ENCODE results near the gene BCL2A1.
"Not testable (repeated sequence)": the region's sequence is repeated elsewhere in the genome, so short reads cannot be mapped to it uniquely, and the experiment has no call there.

The BCL2A1 gene

GRCh38 chr15:80011596-80011995, 40.6 kb upstream of the BCL2A1 start:
- DNase-seq (ENCODE audit: low read depth), result no peak
- no peak for TF ChIP-seq CTCF (conservative IDR thresholded peaks at IDR 0.05; ENCODE audit: low read depth, low read length)
- H3K4me3 ChIP-seq (ENCODE audit: low read depth, low read length), result no peak overlapping the region

- not testable (repeated sequence) for H3K4me3 ChIP-seq (ENCODE audit: low read depth, low read length)
- peak; percentile 28 for DNase-seq (ENCODE audit: low read depth)
These were observed 40.1 kb upstream of the BCL2A1 start for GRCh38 chr15:80011041-80011523.

DNA sequence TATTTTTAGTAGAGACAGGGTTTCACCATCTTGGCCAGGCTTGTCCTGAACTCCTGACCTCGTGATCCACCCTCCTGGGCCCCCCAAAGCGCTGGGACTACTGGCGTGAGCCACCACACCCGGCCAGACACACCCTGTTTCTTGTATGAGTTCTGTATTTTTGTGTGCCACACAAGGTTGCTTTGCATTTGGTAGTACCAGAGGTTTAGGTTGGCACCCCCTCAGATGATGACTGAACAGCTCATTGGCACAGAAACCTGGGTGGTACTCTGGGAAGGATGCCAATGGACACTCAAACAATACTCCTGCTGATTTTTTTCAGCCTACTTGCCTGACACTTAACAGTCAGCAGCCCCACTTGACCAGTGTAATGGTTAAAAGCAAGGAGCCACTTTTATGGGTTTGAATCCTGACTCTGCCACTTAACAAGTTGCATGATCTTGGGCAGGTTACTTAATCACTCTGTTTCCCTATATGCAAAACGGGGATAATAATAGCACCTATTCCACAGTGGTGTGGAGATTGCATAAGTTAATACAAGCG, 39.2 kb upstream of the BCL2A1 start:
- DNase-seq (ENCODE audit: low read depth), result no peak
- no peak overlapping the region for H3K4me3 ChIP-seq (ENCODE audit: low read depth, low read length)
- TF ChIP-seq CTCF (conservative IDR thresholded peaks at IDR 0.05; ENCODE audit: low read depth, low read length), result no peak

DNA sequence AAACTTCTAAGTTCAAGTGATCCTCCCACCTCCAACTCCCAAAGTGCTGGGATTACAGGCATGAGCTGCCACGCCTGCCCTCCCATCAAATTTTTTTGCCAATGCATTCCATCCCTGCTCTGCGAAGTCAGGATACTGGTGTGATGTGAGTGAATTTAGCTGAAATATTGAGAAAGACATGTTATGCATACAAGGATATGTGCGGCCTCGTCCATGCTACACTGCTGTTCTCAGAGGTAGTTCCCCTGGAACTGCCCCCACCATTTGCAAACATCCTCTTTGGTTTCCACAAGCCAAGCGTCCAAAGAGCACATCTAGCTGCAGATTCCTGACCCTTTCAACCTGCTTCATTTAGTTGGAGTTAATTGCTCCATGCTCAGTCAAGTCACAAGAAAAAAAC, 36.5 kb upstream of the BCL2A1 start:
- no peak for TF ChIP-seq CTCF (conservative IDR thresholded peaks at IDR 0.05; ENCODE audit: low read depth, low read length)
- H3K4me3 ChIP-seq (ENCODE audit: low read depth, low read length), result no peak overlapping the region
- DNase-seq (ENCODE audit: low read depth), result no peak

DNA sequence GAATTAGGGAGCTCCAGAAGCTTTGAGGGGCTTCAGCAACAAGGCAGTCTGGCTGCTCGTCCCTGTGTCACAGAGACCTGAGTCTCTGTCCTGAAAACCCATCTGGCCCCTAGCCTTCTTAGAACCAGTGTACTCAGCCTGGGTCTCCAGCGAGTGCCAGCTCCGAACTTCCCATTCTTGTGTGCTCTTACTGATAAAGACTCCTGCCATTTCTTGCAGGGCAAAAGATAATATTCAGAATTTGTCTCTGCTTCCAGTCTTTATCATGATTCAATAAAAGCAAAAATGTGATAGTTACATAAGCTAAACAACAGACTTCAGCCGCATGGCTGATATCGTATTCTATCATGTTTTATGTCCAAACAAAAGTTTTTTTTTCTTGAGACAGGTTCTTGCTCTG, 36.0 kb upstream of the BCL2A1 start:
- TF ChIP-seq CTCF (conservative IDR thresholded peaks at IDR 0.05; ENCODE audit: low read depth, low read length), result no peak
- no peak for DNase-seq (ENCODE audit: low read depth)
- no peak overlapping the region for H3K4me3 ChIP-seq (ENCODE audit: low read depth, low read length)

DNA sequence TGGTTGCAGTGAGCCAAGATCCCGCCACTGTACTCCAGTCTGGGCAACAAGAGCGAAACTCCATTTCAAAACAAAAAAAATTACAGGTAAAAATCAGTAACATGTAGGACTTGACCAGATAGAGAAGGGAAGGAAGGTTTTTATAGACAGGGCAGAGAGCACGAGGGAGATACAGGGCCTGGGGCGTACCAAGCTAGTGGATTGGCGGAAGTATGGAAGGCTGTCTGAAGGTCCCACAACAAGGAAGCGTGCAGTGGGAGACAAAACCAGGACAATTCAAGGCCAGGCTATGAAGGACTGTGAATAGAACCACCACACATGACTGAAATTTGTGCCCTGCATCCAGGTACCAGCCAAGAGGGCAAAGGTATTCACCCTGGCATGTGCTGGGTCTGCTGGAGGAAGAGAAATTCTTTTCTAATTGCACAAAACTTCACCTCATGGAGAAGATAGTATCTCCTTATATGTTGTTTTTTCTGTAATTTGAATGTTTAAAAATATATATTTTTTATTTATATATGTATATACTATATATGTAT, 33.0 kb upstream of the BCL2A1 start:
- no peak for TF ChIP-seq CTCF (conservative IDR thresholded peaks at IDR 0.05; ENCODE audit: low read depth, low read length)
- no peak for DNase-seq (ENCODE audit: low read depth)
- no peak overlapping the region for H3K4me3 ChIP-seq (ENCODE audit: low read depth, low read length)

DNA sequence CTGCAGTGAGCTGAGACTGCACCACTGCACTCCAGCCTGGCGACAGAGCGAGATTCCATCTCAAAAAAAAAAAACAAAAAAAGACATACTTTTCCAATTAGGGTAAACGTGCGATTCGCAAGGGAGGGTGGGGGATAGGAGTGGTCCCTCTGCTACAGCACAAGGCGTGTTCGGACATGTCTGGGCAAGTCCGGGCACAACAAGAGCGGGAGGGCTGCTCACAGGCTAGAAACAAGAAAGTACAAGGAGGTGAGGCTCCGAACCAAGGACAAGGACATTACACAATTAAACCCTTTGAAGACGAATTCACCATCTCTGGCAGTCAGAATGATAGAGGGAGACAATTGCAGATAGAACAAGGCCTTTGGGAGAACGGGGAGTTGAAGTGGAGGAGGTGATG, 32.2 kb upstream of the BCL2A1 start:
- no peak overlapping the region for H3K4me3 ChIP-seq (ENCODE audit: low read depth, low read length)
- no peak for DNase-seq (ENCODE audit: low read depth)
- no peak for TF ChIP-seq CTCF (conservative IDR thresholded peaks at IDR 0.05; ENCODE audit: low read depth, low read length)
